Endodermal cell (in vitro differentiated cells): ENCODE measurements around the gene TXLNB. TPM values are rescaled to one million over a fixed set of nuclear protein-coding genes. Genes with fewer than 3 reads are reported as not detected.

ENCODE experiments used
- DNase-seq: peaks from one replicate; pipeline ENCODE4 v3.0.0-alpha.2; 2017
- H3K27ac ChIP-seq: 2 replicates; pipeline ENCODE4 v1.5.1; 2013; ENCODE audit warnings: mild to moderate bottlenecking, low read depth, low read length, moderate library complexity
- H3K27me3 ChIP-seq: 2 replicates; pipeline ENCODE4 v1.6.1; 2013; ENCODE audit warnings: mild to moderate bottlenecking, low read length, moderate library complexity; ENCODE audit not compliant: insufficient read depth, control insufficient read depth, poor library complexity, severe bottlenecking
- H3K36me3 ChIP-seq: 2 replicates; pipeline ENCODE4 v1.7.0; 2013; ENCODE audit warnings: mild to moderate bottlenecking, low read length, moderate library complexity; ENCODE audit not compliant: control insufficient read depth, insufficient read depth
- H3K4me1 ChIP-seq: one replicate; pipeline ENCODE4 v1.7.0; 2013; ENCODE audit warnings: low read length; ENCODE audit not compliant: control insufficient read depth, insufficient read depth
- H3K4me3 ChIP-seq: 2 replicates; pipeline ENCODE4 v1.5.1; 2013; ENCODE audit warnings: mild to moderate bottlenecking, low read length, moderate library complexity
- H3K9ac ChIP-seq: 2 replicates; pipeline ENCODE4 v1.6.1; 2013; ENCODE audit warnings: mild to moderate bottlenecking, low read length, moderate library complexity; ENCODE audit not compliant: poor library complexity, severe bottlenecking; ENCODE audit errors: extremely low read depth
- H3K9me3 ChIP-seq: 2 replicates; pipeline ENCODE4 v1.6.1; 2013; ENCODE audit warnings: mild to moderate bottlenecking, low read length, moderate library complexity; ENCODE audit not compliant: control insufficient read depth
- H3K27ac Mint-ChIP-seq: 2 replicates; pipeline ENCODE4 v1.8.0; 2020; ENCODE audit warnings: mixed read lengths
- H3K27me3 Mint-ChIP-seq: 2 replicates; pipeline ENCODE4 v1.8.0; 2021; ENCODE audit warnings: mild to moderate bottlenecking, mixed read lengths; ENCODE audit not compliant: insufficient read depth
- H3K36me3 Mint-ChIP-seq: 2 replicates; pipeline ENCODE4 v1.8.0; 2020; ENCODE audit warnings: low read depth, mixed read lengths
- H3K4me1 Mint-ChIP-seq: 2 replicates; pipeline ENCODE4 v1.8.0; 2020; ENCODE audit warnings: mixed read lengths
- H3K4me3 Mint-ChIP-seq: 2 replicates; pipeline ENCODE4 v1.8.0; 2020; ENCODE audit warnings: mild to moderate bottlenecking, moderate library complexity, mixed read lengths
- H3K9me3 Mint-ChIP-seq: 2 replicates; pipeline ENCODE4 v1.8.0; 2020; ENCODE audit warnings: mild to moderate bottlenecking, mixed read lengths
- WGBS, 2 experiments: methylation state at CpG; one replicate each; pipeline versions ENCODE4 v1.1.5 to v1.1.7; 2013; ENCODE audit warnings: missing lambda C conversion rate in 2 of 2, mixed read lengths in 1 of 2; ENCODE audit not compliant: insufficient coverage in 1 of 2, insufficient read length in 1 of 2; 5-methylcytosine and 5-hydroxymethylcytosine counted together
- total RNA-seq, 2 donors: library from RNA; stranded (reverse); fragmentation: NEBNext Ultra II Directional in 1 of 2; extraction: Animal tissue kit (Norgen Biotek cat#: 25700) in 1 of 2; gene quantifications; 2 replicates in 1 of 2; 3 replicates in 1 of 2; pipeline ENCODE4 v1.2.1, GENCODE V29; 2021
- TF ChIP-seq, protein P1 (sequence below): fragments of 200-600 bp; sonication (generic); conservative IDR thresholded peaks from 2 replicates; pipeline ENCODE4 v1.5.0; 2021; ENCODE audit warnings: antibody characterized with exemption, mild to moderate bottlenecking

The TXLNB gene
- total RNA-seq, 2 donors from 2014 or later: not detected

DNA sequence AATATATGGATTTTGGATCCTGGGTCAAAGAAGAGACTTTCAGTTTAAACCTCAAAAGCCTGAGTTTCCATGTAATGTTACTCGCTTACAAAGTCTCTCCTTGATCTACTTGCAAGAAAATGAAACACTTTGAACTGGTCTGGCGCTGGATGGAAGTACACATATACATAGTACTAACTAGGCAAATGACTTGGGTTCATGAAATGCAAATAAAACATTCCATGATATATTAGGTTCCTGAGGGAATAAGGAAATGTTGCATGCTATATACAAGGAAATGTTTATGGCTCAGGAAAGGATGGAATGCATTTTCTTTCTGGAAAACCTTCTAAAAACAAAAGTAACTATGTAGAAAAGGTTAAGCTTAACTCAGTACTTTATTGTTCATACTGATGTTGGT, 11.4 kb upstream of the TXLNB start:
- Histone ChIP-seq H3K27me3 (no peaks in the 10 kb centered on the region), H3K9ac (no peak overlapping the region), H3K36me3 (no peaks in the 10 kb centered on the region), H3K9me3 (no peaks in the 10 kb centered on the region), H3K4me1 (peaks cover 10% of the 10 kb centered on the region), H3K27ac (no peak overlapping the region), H3K4me3 (no peak overlapping the region)
- no peaks in the 10 kb centered on the region for H3K36me3 Mint-ChIP-seq
- DNase-seq: no peak
- TF ChIP-seq, protein P1, sequence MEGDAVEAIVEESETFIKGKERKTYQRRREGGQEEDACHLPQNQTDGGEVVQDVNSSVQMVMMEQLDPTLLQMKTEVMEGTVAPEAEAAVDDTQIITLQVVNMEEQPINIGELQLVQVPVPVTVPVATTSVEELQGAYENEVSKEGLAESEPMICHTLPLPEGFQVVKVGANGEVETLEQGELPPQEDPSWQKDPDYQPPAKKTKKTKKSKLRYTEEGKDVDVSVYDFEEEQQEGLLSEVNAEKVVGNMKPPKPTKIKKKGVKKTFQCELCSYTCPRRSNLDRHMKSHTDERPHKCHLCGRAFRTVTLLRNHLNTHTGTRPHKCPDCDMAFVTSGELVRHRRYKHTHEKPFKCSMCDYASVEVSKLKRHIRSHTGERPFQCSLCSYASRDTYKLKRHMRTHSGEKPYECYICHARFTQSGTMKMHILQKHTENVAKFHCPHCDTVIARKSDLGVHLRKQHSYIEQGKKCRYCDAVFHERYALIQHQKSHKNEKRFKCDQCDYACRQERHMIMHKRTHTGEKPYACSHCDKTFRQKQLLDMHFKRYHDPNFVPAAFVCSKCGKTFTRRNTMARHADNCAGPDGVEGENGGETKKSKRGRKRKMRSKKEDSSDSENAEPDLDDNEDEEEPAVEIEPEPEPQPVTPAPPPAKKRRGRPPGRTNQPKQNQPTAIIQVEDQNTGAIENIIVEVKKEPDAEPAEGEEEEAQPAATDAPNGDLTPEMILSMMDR: no peak
- H3K27me3 Mint-ChIP-seq: no peaks in the 10 kb centered on the region
- no peak overlapping the region for H3K4me3 Mint-ChIP-seq
- peaks cover 15% of the 10 kb centered on the region for H3K4me1 Mint-ChIP-seq
- H3K9me3 Mint-ChIP-seq: no peaks in the 10 kb centered on the region
- 94% methylated on average over 2 of the region's 2 CpGs; no CpG with 5 or more reads in 1 of the 2 experiments for WGBS, 2 experiments
- H3K27ac Mint-ChIP-seq: no peak overlapping the region

DNA sequence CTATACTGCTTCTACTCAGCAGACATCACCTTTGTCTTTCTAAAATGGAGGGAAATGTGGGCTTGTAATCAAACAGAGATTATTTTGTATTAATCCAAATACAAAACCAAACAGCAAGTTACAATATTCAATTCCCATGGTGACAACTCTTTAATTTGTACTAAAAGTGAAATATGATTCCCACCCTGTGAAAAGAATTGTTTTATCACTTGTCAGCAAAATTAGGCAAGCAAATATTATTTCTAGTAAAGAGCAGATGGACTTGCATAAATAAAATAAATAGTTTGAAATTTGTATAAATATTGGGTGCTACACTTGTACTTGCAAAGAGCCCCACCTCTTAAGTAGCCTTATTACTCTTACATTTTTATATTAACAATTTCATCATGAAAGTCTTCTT, 6.1 kb upstream of the TXLNB start:
- Histone ChIP-seq H3K36me3 (no peaks in the 10 kb centered on the region), H3K27me3 (no peaks in the 10 kb centered on the region), H3K4me3 (no peak overlapping the region), H3K27ac (no peak overlapping the region), H3K9ac (no peak overlapping the region), H3K4me1 (no peaks in the 10 kb centered on the region), H3K9me3 (no peaks in the 10 kb centered on the region)
- Mint-ChIP-seq H3K27ac (no peak overlapping the region), H3K4me3 (no peak overlapping the region), H3K9me3 (no peaks in the 10 kb centered on the region), H3K4me1 (no peaks in the 10 kb centered on the region), H3K36me3 (no peaks in the 10 kb centered on the region), H3K27me3 (no peaks in the 10 kb centered on the region)
- TF ChIP-seq, protein P1: no peak
- no peak for DNase-seq

DNA sequence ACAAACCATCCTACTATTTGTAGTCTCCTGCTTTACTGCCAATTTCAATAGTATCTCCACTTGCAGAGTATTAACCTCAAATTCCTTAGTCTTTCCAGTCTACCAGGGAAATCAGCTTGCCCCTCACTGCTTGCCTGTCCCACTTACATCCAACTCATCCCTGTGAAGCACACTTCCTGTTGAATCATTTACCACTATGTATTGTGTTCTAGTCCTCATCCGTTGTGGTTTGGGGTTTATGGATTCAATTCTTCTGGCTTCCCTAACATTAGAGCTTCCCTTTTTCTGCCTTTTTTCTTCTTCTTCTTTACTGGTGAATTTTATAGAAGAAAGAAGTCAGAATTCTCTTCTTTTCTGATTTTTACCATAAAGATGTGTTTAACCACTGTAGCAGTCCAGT, 5.1 kb upstream of the TXLNB start:
- Histone ChIP-seq H3K4me1 (no peaks in the 10 kb centered on the region), H3K9me3 (no peaks in the 10 kb centered on the region), H3K36me3 (no peaks in the 10 kb centered on the region), H3K27me3 (no peaks in the 10 kb centered on the region), H3K27ac (no peak overlapping the region), H3K9ac (no peak overlapping the region), H3K4me3 (no peak overlapping the region)
- Mint-ChIP-seq H3K36me3 (no peaks in the 10 kb centered on the region), H3K4me1 (peaks cover 8% of the 10 kb centered on the region), H3K27ac (no peak overlapping the region), H3K9me3 (no peaks in the 10 kb centered on the region), H3K27me3 (no peaks in the 10 kb centered on the region), H3K4me3 (no peak overlapping the region)
- 92 to 100% methylated on average over 1 of the region's 1 CpG for whole genome bisulfite sequencing, 2 experiments
- TF ChIP-seq, protein P1: no peak
- DNase-seq: no peak
